ENCODE results near the gene ZNF638.

The ZNF638 gene

GRCh38 chr2:71468279-71469015 is 136.9 kb downstream of the ZNF638 start:
- Histone ChIP-seq H3K36me3 (ENCODE audit: control insufficient read depth in 2 of 2, insufficient read depth in 1 of 2, low read length in 2 of 2) (no peaks in the 10 kb centered on the region), H3K4me3 (ENCODE audit: low read depth, low read length) (no peak overlapping the region), H3K4me1 (ENCODE audit: control insufficient read depth, insufficient read depth, low read length) (no peaks in the 10 kb centered on the region), H3K27ac (ENCODE audit: extremely low read depth, low read depth, low read length) (no peak overlapping the region), H3K9me3 (ENCODE audit: control insufficient read depth, insufficient read depth, low read depth, low read length) (no peaks in the 10 kb centered on the region)
- ChIA-PET CTCF (interaction anchor here (1.4 to 2.6 kb wide), 4 partner anchors 7 to 245 kb away, joined by 3 to 10 read pairs (median 6); no protein-coding TSS in a partner anchor), POLR2A (no interaction called here)
- TF ChIP-seq KLF9 (tag by site-specific recombination; IDR thresholded peaks at IDR 0.05; ENCODE audit: low read depth) (no peak), ZNF488 (tag by site-specific recombination; IDR thresholded peaks at IDR 0.05) (no peak), ZNF48 (tag by site-specific recombination; IDR thresholded peaks at IDR 0.05) (no peak), TSHZ1 (tag by site-specific recombination; IDR thresholded peaks at IDR 0.05; ENCODE audit: borderline replicate concordance) (no peak), ZBTB20 (tag by site-specific recombination; IDR thresholded peaks at IDR 0.05) (no peak), ZNF23 (tag by site-specific recombination; IDR thresholded peaks at IDR 0.05; ENCODE audit: borderline replicate concordance) (no peak)

GRCh38 chr2:71469403-71470398 is 138.1 kb downstream of the ZNF638 start:
- ChIA-PET POLR2A (no interaction called here), CTCF (interaction anchor here (0.6 to 2.0 kb wide), 3 partner anchors 9 to 41 kb away, joined by 3 to 7 read pairs (median 3); no protein-coding TSS in a partner anchor)
- Histone ChIP-seq H3K9me3 (ENCODE audit: control insufficient read depth, insufficient read depth, low read depth, low read length) (no peaks in the 10 kb centered on the region), H3K27ac (ENCODE audit: extremely low read depth, low read depth, low read length) (no peak overlapping the region), H3K4me3 (ENCODE audit: low read depth, low read length) (no peak overlapping the region), H3K4me1 (ENCODE audit: control insufficient read depth, insufficient read depth, low read length) (no peaks in the 10 kb centered on the region), H3K36me3 (ENCODE audit: control insufficient read depth in 2 of 2, insufficient read depth in 1 of 2, low read length in 2 of 2) (no peaks in the 10 kb centered on the region)
- TF ChIP-seq ZFP41 (tag by site-specific recombination; IDR thresholded peaks at IDR 0.05; ENCODE audit: borderline replicate concordance) (no peak), TRIM28 (IDR thresholded peaks at IDR 0.05; ENCODE audit: borderline replicate concordance, low read length) (no peak), ZNF585B (tag by site-specific recombination; IDR thresholded peaks at IDR 0.05) (no peak), ZNF626 (tag by site-specific recombination; IDR thresholded peaks at IDR 0.05) (no peak), ZBTB49 (tag by site-specific recombination; IDR thresholded peaks at IDR 0.05; ENCODE audit: low read depth) (no peak), ZBTB48 (tag by site-specific recombination; IDR thresholded peaks at IDR 0.05) (no peak), SP2 (tag by site-specific recombination; IDR thresholded peaks at IDR 0.05) (no peak), REPIN1 (tag by site-specific recombination; IDR thresholded peaks at IDR 0.05; ENCODE audit: low read depth) (no peak), ZNF670 (tag by site-specific recombination; IDR thresholded peaks at IDR 0.05; ENCODE audit: low read depth) (no peak), ZNF133 (tag by site-specific recombination; IDR thresholded peaks at IDR 0.05) (no peak), ZNF146 (tag by site-specific recombination; IDR thresholded peaks at IDR 0.05) (no peak), ZNF624 (tag by site-specific recombination; IDR thresholded peaks at IDR 0.05) (no peak), ZNF138 (tag by site-specific recombination; IDR thresholded peaks at IDR 0.05; ENCODE audit: borderline replicate concordance) (no peak)
